Prostate gland (tissue), 2 donors: ENCODE data around the gene BRSK2.

Experiments used
- CTCF ChIP-seq, 4 experiments: fragments of 200-600 bp in 2 of 4; fragments of 450-650 bp in 2 of 4; sonication (generic) in 2 of 4; IDR thresholded peaks; 1 replicate in 3 of 4; 2 replicates in 1 of 4; pipeline ENCODE4 v1.5.1; 2016 to 2019; ENCODE audit warnings: antibody characterized with exemption in 4 of 4, mild to moderate bottlenecking in 2 of 4, moderate library complexity in 2 of 4
- POLR2A ChIP-seq: fragments of 450-650 bp; IDR thresholded peaks from one replicate; pipeline ENCODE4 v1.6.1; 2016; ENCODE audit warnings: antibody characterized with exemption, mild to moderate bottlenecking

GRCh38 chr11:1451781-1452470, 62.2 kb downstream of the BRSK2 start:
- no peak for TF ChIP-seq POLR2A
- no peak for TF ChIP-seq CTCF (IDR thresholded peaks at IDR 0.05)
